ENCODE results near the gene PTPN11. TPM values are rescaled to one million over a fixed set of nuclear protein-coding genes. Genes with fewer than 3 reads are reported as not detected.

PTPN11 gene
- total RNA-seq, 1 experiment from 2014 or later = 181 TPM

DNA sequence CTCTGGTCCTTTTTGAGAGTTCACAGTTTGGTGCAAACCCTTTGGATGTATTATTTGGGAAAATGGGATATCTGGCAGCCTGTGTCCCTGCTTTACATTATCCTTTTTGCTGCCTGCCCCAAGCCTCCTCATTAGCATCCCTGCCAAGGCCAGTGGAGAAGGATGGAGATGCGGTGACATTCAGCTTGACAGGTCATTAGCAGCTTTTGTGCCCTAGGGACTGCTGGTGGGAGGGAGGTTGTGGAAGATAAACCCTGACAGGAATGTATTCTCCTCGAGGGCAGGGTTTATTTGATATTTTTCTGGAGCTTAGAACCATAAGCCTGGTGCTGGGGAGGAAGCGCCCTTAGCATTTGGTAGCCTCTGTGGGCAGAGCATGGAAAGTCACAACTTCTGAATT, 49.3 kb downstream of the PTPN11 start:
- CTCF ChIA-PET = no interaction called here
- ATAC-seq = no peak

More for the DNA sequence above, 49.3 kb downstream of the PTPN11 start:
- Histone ChIP-seq H3K9ac (ENCODE audit: low read length) (no peak overlapping the region), H3K4me2 (ENCODE audit: low read length) (no peak overlapping the region), H3K27me3 (ENCODE audit: insufficient read depth, low read length) (no peaks in the 10 kb centered on the region), H3K4me3 (replicated peaks in 1 of 2; ENCODE audit: low read depth in 1 of 2, low read length in 2 of 2) (no peak overlapping the region), H2AFZ (ENCODE audit: low read depth, low read length, poor library complexity, severe bottlenecking) (no peak overlapping the region), H3K9me3 (ENCODE audit: control insufficient read depth in 1 of 2, insufficient read depth in 1 of 2, low read depth in 1 of 2, low read length in 2 of 2) (no peaks in the 10 kb centered on the region), H3K36me3 (ENCODE audit: control insufficient read depth in 1 of 2, insufficient read depth in 2 of 2, low read length in 2 of 2) (peaks cover 0 to 8% of the 10 kb centered on the region in 2 experiments; a peak in 1 of 4 replicates), H3K27ac (ENCODE audit: low read depth, low read length) (no peak overlapping the region), H3K4me1 (ENCODE audit: control insufficient read depth in 1 of 2, insufficient read depth in 2 of 2, low read length in 2 of 2) (no peaks in the 10 kb centered on the region), H3K9me2 (ENCODE audit: insufficient read depth) (no peaks in the 10 kb centered on the region), H3K79me2 (ENCODE audit: insufficient read depth, low read length) (peaks cover 29% of the 10 kb centered on the region), H4K20me1 (ENCODE audit: insufficient read depth) (no peaks in the 10 kb centered on the region)
- TF ChIP-seq EZH2 (IDR thresholded peaks at IDR 0.05) = no peak
- TF ChIP-seq, protein P1, sequence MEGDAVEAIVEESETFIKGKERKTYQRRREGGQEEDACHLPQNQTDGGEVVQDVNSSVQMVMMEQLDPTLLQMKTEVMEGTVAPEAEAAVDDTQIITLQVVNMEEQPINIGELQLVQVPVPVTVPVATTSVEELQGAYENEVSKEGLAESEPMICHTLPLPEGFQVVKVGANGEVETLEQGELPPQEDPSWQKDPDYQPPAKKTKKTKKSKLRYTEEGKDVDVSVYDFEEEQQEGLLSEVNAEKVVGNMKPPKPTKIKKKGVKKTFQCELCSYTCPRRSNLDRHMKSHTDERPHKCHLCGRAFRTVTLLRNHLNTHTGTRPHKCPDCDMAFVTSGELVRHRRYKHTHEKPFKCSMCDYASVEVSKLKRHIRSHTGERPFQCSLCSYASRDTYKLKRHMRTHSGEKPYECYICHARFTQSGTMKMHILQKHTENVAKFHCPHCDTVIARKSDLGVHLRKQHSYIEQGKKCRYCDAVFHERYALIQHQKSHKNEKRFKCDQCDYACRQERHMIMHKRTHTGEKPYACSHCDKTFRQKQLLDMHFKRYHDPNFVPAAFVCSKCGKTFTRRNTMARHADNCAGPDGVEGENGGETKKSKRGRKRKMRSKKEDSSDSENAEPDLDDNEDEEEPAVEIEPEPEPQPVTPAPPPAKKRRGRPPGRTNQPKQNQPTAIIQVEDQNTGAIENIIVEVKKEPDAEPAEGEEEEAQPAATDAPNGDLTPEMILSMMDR (IDR thresholded peaks at IDR 0.05 in 2 of 3, conservative IDR thresholded peaks at IDR 0.05 in 1 of 3; ENCODE audit: borderline replicate concordance in 1 of 3, insufficient read depth in 1 of 3, low read depth in 2 of 3, low read length in 2 of 3) = no peak
- no peak for TF ChIP-seq RAD21 (IDR thresholded peaks at IDR 0.05; ENCODE audit: low read depth)
- no peak for TF ChIP-seq EGR1 (IDR thresholded peaks at IDR 0.05; ENCODE audit: low read depth)
- no peak for TF ChIP-seq FOSL1 (IDR thresholded peaks at IDR 0.05; ENCODE audit: low read depth)
- TF ChIP-seq TCF7L2 (IDR thresholded peaks at IDR 0.05; ENCODE audit: borderline replicate concordance, extremely low read depth, insufficient read depth, insufficient read length) = no peak
- TF ChIP-seq ZFX (IDR thresholded peaks at IDR 0.05) = no peak
- no peak for TF ChIP-seq ELF1 (IDR thresholded peaks at IDR 0.05; ENCODE audit: borderline replicate concordance, low read depth)
- no peak for TF ChIP-seq POLR2AphosphoS5 (IDR thresholded peaks at IDR 0.05; ENCODE audit: low read depth, low read length)
- TF ChIP-seq SIN3A (IDR thresholded peaks at IDR 0.05; ENCODE audit: low read depth) = no peak
- TF ChIP-seq, protein P2, sequence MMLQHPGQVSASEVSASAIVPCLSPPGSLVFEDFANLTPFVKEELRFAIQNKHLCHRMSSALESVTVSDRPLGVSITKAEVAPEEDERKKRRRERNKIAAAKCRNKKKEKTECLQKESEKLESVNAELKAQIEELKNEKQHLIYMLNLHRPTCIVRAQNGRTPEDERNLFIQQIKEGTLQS (IDR thresholded peaks at IDR 0.05) = no peak
- no peak for TF ChIP-seq POLR2A (IDR thresholded peaks at IDR 0.05; ENCODE audit: borderline replicate concordance, extremely low read depth, insufficient read depth, insufficient read length)
- TF ChIP-seq JUND (IDR thresholded peaks at IDR 0.05) = no peak
- TF ChIP-seq SRF (IDR thresholded peaks at IDR 0.05; ENCODE audit: low read depth) = no peak
- POLR2A ChIA-PET = no interaction called here
- RAD21 ChIA-PET (ENCODE audit: low non-redundant PET in 1 of 2, low total read pairs in 2 of 2, uncharacterized antibody in 2 of 2, unreplicated experiment in 2 of 2) = no interaction called here
- intact Hi-C loops (cut with micrococcal nuclease) = no loop called here
- no peak for DNase-seq (ENCODE audit: low read depth, low spot score)
- BruUV-seq (replicated peaks) = no TSS peak

Data from HCT116 (cell line).